Gastrocnemius medialis (tissue), 4 donors: ENCODE results near the gene SRSF8.

Experiments used
- POLR2A ChIP-seq, 2 donors: fragments of 450-650 bp; IDR thresholded peaks; one replicate each; pipeline ENCODE4 v1.6.1; 2017; ENCODE audit warnings: antibody characterized with exemption in 2 of 2, mild to moderate bottlenecking in 2 of 2, moderate library complexity in 2 of 2
- TF ChIP-seq, protein P1 (sequence below), 5 experiments: fragments of 450-650 bp in 3 of 5; fragments of 200-600 bp in 2 of 5; sonication (generic) in 2 of 5; IDR thresholded peaks in 4 of 5; conservative IDR thresholded peaks in 1 of 5; 1 replicate in 4 of 5; 2 replicates in 1 of 5; pipeline ENCODE4 v1.5.1; 2016 to 2019; ENCODE audit warnings: antibody characterized with exemption in 5 of 5, mild to moderate bottlenecking in 3 of 5, moderate library complexity in 3 of 5

- TF ChIP-seq, protein P1, sequence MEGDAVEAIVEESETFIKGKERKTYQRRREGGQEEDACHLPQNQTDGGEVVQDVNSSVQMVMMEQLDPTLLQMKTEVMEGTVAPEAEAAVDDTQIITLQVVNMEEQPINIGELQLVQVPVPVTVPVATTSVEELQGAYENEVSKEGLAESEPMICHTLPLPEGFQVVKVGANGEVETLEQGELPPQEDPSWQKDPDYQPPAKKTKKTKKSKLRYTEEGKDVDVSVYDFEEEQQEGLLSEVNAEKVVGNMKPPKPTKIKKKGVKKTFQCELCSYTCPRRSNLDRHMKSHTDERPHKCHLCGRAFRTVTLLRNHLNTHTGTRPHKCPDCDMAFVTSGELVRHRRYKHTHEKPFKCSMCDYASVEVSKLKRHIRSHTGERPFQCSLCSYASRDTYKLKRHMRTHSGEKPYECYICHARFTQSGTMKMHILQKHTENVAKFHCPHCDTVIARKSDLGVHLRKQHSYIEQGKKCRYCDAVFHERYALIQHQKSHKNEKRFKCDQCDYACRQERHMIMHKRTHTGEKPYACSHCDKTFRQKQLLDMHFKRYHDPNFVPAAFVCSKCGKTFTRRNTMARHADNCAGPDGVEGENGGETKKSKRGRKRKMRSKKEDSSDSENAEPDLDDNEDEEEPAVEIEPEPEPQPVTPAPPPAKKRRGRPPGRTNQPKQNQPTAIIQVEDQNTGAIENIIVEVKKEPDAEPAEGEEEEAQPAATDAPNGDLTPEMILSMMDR (IDR thresholded peaks at IDR 0.05 in 4 of 5, conservative IDR thresholded peaks at IDR 0.05 in 1 of 5) = no peak
- TF ChIP-seq POLR2A (IDR thresholded peaks at IDR 0.05) = no peak
Measured at GRCh38 chr11:95078526-95078925, 11.8 kb downstream of the SRSF8 start.
